Left ventricle myocardium superior (tissue), 1 donor: Measurements from ENCODE around the gene KLHL14. TPM values are rescaled to one million over a fixed set of nuclear protein-coding genes. Genes with fewer than 3 reads are reported as not detected.
A peak's percentile ranks its signal among the peaks of the same experiment; 100 is the strongest.

Experiments used
- ATAC-seq: fragments of 200-7000 bp; cut with Tn5 transposase; one replicate; pipeline ENCODE4 v1.9.1; 2020; ENCODE audit warnings: mild to moderate bottlenecking, moderate library complexity
- DNase-seq: peaks from one replicate; pipeline ENCODE4 v3.0.0-alpha.2; 2020
- intact Hi-C: fragments of 100-400 bp; cut with micrococcal nuclease; formaldehyde crosslinking; loops from one replicate; pipeline ENCODE4 v1.11.0; 2022
- total RNA-seq: library from RNA; stranded (reverse); fragmentation: NEBNext Ultra II Directional; extraction: Animal tissue kit (Norgen Biotek cat#: 25700); gene quantifications from one replicate; pipeline ENCODE4 v1.2.1, GENCODE V29; 2021
- donor health status: DM: no; HTN: yes; CAD: no; lungs with severe emphysema.

The KLHL14 gene
- total RNA-seq, 1 donor from 2014 or later = 0.07 TPM

DNA sequence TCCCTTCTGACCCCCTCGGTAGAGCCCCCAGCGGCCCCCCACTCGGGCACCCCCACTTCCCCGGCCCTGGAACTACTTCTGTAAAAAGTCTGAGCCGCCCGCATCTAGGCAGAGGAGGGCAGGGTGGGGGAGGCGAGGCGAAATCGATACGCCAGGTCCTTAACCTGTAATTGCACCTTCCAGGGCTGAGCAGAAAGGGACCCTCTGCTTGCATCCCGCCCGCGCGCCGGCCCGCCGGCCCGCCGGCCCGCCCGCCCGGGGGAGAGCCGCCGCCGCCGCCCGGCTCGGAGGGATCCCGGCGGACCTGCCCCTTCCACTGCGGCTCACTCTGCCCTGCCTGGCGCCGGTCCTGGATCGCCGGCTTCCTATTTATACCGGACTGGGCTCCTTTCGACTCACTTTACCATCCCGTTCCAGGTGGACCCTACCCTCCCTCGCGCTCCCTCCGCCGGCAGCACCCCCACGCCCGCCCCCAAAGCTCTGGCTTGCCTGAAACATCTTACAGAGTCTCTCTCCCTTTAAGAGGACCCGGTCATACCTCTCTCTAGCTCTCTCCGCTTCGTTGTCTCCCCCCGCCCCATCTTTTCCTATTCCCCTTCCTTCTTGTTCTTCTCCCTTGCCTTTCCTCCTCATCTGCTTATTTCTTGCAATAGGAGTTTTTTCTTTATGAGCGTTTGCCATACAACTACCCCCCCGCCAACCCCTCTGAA is 797 bp downstream of the KLHL14 start:
- ATAC-seq (peak; percentile 45), DNase-seq (no peak)
- intact Hi-C loops = no loop called here

- DNase-seq (no peak), ATAC-seq (no peak)
- intact Hi-C loops = no loop called here
Measured at GRCh38 chr18:32771169-32771751, 1.6 kb downstream of the KLHL14 start.

- intact Hi-C loops = no loop called here
- ATAC-seq (no peak), DNase-seq (no peak)
Measured at GRCh38 chr18:32770666-32771168, 2.1 kb downstream of the KLHL14 start.

DNA sequence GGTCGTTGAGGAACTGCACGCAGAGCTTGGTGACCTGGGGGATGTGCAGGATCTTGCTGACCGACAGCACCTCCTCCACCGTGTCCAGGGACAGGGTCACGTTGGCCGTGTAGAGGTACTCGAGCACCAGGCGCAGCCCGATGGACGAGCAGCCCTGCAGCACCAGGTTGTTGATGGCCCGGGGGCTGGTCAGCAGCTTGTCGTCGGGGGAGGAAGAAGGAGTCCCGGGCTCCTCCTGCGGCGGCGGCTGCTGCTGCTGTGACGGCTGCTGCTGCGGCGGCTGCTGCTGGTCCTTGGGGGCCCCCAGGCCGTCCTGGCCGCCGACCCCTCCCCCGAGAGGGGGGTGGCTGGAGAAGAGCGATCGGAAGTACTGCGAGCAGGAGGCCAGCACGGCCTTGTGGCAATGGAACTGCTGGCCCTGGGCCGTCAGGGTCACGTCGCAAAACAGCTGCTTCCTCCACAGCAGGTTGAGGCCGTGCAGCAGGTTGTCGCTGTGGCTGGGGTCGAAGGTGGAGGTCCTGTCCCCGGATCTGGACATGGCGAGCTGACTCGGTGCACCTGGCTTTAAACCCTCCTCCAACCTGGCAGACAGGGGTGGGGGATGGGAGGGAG is 2.7 kb downstream of the KLHL14 start:
- intact Hi-C loops = no loop called here
- no peak for ATAC-seq
- no peak for DNase-seq

GRCh38 chr18:32769586-32770053 is 3.2 kb downstream of the KLHL14 start:
- peak; percentile 34 for DNase-seq
- intact Hi-C loops = no loop called here
- no peak for ATAC-seq

DNA sequence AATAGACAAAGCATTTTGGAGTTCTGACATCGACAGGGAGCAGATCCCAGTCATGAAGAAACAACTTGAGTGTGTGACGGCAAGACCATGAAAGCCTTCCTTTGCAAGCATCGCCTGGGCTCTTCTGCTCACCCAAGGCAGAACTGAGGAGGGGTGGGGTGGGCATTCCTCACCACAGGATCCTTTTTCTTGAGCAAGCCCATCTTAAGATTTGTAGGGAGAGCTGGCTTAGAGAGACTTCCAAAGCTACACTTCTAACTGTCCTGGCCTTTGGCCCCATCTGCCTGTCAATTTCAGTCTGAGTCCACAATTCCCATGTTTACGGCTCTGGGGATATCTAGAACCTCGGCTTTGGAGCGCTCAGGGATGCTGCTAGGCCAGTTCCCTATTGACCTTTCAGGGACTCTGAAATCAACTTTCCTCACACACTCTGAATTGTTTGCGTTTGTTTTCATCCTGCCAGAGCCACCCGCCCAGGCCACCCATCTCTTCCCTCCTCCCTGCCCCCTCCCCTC is 3.7 kb downstream of the KLHL14 start:
- ATAC-seq (no peak), DNase-seq (no peak)
- intact Hi-C loops = no loop called here

DNA sequence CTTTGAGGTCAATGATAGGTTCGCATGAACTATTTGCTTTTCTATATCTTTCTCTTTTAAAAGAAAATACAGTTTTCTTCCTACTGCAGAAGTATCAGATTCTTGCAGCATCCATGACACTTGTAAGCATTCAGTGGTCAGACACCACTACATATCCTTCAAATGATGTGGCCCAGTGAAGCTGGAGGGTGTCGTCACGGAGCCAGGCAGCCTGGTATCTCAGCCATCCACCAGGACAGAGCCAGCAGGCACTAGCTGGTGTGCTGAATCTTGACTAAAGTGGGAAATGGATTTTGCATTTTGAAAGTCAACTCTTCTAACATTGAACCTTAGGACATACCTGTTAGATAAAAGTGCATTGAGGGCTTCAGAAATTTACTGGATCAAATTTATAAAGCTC is 5.4 kb downstream of the KLHL14 start:
- ATAC-seq (no peak), DNase-seq (no peak)
- intact Hi-C loops = no loop called here

GRCh38 chr18:32764611-32765244 is 8.1 kb downstream of the KLHL14 start:
- no peak for ATAC-seq
- intact Hi-C loops = no loop called here
- DNase-seq = no peak

DNA sequence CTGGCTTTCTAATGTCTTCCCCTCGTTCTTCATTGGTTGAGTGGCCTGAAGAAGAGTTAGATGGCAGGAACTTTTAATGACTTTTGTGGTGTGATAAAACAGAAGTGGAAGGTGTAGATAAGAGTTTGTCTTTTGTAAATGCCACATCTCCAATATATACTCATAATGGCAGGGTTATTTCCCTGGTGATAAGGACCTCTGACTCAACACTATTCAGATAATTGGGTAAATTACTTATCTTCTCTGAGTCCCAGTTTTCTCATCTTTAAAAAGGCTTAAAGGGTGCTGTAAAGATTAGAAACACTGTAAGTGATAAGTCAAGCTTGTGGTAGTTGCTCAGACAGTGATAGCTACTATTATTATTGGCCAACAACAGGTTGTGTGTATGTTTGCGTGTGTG is 9.5 kb downstream of the KLHL14 start:
- ATAC-seq (no peak), DNase-seq (no peak)
- intact Hi-C loops = no loop called here

DNA sequence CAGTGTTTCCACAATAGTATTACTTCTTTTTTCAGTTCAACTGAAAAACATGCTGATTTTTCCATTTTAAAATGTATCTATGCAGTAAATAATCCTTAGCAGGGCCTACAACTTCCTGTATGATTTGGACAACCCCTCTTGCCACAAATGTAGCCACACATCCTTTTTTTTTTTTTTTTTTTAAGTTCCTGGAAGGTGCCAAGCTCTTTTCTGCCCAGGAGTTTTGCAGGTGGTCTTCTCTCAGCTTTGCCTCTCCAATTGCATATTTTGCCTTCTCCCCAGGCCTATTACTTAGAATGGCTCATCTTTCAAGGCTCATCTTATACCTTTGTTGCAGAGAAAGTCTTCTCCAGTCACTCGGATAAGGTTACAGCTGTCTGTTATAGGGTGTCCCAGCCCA is 11.6 kb downstream of the KLHL14 start:
- ATAC-seq = no peak
- intact Hi-C loops = no loop called here
- no peak for DNase-seq

DNA sequence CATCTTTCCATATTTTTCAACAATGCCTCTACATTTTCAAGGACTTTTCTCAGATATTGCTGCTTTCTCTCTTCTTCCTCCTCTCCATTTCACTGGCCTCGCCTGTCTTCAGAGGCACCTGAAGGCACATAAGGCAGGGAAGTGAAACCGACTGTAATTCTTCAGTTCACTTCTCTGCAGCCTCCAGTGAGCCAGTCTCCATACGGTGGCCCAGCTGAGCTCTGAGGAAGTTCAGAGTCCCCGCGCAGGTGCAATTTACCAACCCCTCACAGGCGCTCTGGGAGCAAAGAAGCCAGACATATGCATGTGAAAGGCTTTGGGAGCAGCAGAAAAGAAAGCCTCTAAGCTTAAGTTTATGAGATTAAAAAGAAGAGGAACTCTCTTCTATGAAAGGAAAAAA is 12.4 kb downstream of the KLHL14 start:
- DNase-seq (no peak), ATAC-seq (no peak)
- intact Hi-C loops = no loop called here

DNA sequence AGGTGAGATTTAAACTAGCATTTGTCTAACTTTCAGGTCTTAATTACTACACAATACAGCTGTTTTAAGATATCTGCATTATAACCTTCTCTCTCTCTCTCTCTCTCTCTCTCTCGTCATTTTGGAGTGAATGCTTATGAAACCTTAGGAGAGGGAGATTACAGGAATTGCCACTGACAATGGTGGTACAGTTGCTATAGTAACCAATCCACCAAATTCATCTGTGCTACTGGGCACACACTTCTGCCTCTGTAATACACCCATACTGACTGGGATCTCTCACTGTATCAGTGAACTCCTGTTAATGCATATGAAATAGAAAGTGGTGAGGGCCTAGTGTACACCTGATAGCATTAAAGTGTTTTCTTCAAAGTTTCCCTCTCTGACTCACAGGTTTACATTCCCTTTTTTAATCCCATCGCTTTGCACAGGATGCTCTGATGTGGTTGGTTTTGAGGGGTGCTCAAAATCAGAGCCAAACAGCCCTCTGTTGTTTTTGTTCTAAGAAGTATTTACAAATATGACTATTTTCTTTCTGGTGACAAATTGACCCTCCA is 13.1 kb downstream of the KLHL14 start:
- DNase-seq = no peak
- intact Hi-C loops = no loop called here
- ATAC-seq = no peak

DNA sequence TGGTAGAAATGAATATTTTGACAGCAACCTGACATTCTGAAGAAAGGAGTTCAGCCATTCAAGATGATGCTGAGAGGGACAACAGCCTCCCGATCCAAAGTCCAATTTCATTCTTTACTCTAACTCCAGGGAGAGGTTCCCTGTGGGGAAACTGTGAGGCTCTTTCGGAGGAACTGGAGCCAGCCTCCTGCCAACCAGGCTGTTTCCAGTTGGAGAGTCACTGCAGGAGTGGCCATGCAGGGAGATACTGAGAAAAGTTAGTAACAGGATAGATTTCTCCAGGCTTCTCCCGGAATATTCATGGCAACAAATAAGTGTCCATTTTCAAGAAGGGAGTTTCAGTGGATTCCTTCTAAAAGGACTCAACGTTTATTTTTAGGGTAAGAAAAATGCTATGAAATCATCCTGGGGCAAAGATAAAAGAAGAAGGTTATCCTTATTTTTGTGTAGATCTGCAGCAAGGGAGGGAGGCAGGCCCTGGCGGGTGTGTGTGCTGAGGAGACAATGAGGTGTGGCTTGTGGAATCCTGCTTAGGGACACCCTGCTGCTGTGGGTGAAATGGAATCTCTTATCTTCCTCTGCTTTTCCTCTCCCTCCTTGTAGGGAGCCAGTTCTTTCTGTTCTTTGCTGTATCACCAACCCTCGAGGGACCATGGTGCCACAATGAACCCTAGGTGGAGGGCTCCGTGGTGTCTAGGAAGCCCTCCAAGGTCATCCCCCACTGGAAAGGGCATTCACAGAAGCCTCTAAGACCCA is 18.1 kb downstream of the KLHL14 start:
- ATAC-seq (no peak), DNase-seq (no peak)
- intact Hi-C loops = no loop called here

DNA sequence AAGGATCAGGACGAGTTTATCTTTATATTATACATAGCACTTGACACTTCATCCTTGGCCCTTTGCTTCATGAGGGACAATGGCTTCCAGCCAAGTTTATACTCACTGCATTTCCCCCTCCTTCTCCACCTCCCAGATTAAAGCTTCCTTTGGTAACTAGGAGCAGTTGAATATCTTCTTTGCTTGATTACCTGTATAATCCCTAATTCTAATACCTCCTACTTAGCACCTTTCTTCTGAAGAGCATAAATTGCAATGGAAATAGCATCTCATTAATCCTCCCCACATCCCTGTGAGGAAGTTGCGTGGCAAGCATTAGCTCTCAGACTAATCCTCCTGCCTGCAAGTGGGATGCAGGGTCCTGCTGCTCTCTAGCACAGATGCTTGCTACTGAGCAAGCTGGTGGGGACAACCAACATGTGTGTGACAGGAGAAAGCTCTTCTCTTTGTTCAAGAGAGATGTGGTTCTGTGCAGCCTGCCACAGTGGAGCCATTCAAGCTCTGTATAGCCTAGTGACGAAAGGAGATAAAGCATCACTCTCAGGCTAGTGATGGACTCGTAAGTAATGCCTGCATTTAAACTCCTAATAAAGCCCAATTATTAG is 19.1 kb downstream of the KLHL14 start:
- no peak for ATAC-seq
- intact Hi-C loops = no loop called here
- DNase-seq = no peak

GRCh38 chr18:32750328-32750727 is 22.5 kb downstream of the KLHL14 start:
- no peak for DNase-seq
- intact Hi-C loops = no loop called here
- no peak for ATAC-seq

DNA sequence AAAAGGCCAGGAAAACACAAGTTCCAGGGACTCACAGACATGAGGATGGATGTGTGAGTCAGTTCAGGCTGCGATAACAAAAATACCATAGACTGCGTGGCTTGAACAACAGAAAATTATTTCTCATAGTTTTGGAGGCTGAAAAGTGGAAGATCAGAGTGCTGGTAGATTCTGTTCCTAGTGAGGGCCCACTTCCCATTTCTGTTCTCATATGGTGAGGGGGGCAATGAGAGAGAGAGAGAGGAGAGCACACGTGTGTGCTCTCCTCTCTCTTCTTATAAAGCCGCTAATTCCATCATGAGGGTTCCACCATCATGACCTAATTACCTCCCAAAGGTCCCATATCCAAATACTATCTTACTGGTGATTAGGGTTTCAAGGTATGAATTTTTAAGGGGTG is 23.0 kb downstream of the KLHL14 start:
- ATAC-seq (no peak), DNase-seq (no peak)
- intact Hi-C loops = no loop called here

GRCh38 chr18:32742579-32742978 is 30.2 kb downstream of the KLHL14 start:
- intact Hi-C loops = no loop called here
- DNase-seq (no peak), ATAC-seq (no peak)

GRCh38 chr18:32735781-32736180 is 37.0 kb downstream of the KLHL14 start:
- intact Hi-C loops = no loop called here
- DNase-seq = no peak

GRCh38 chr18:32734442-32734841 is 38.4 kb downstream of the KLHL14 start:
- ATAC-seq = no peak
- intact Hi-C loops = no loop called here
- DNase-seq = no peak

More at GRCh38 chr18:32735781-32736180, 37.0 kb downstream of the KLHL14 start:
- ATAC-seq = no peak
